ENCODE data around the gene GGT6.

GGT6 gene

DNA sequence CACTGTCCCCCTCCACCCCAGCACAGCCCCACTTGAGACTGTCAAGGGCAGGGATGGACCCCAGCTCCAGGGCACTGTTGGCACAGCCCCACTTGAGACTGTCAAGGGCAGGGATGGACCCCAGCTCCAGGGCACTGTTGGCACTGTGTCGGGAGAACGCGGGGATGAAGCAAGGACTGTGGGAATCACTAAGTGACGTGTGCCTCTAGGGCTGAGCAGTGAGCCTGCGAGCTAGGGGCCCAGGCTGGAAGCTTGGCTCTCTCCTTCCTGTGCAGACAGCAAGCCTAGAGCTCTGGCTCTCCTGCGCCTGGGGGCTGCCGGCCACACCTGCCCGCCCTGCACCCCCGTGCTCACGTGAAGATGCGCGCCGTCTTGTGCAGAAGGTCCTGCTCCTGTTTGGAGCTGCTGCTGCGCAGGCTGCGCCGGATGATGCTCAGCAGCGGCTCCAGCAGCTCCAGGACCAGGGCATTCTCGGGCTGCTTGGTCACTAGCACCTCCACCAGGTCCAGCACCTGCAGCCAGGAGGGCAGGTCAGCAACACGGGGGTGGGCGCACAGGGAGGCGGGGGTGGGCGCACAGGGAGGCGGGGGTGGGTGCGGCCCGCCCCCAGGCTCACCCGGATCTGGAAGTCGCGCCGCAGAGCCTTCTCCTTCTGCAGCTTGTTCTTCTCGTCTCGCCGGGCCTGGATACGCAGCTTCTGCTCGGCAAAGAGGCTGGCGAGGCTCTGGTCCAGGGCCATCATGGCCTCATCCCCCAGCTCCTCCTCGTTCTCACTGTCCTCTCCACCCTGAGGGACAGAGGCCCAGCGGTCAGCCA is 16.0 kb downstream of the GGT6 start:
- in situ Hi-C loops (cut with HindIII; ENCODE audit: low sequenced_read_pairs) = no loop called here
- DNase-seq (ENCODE audit: low read depth) = no peak
- H3K4me3 ChIP-seq (ENCODE audit: low read depth, low read length) = no peak overlapping the region
- TF ChIP-seq, protein P1, sequence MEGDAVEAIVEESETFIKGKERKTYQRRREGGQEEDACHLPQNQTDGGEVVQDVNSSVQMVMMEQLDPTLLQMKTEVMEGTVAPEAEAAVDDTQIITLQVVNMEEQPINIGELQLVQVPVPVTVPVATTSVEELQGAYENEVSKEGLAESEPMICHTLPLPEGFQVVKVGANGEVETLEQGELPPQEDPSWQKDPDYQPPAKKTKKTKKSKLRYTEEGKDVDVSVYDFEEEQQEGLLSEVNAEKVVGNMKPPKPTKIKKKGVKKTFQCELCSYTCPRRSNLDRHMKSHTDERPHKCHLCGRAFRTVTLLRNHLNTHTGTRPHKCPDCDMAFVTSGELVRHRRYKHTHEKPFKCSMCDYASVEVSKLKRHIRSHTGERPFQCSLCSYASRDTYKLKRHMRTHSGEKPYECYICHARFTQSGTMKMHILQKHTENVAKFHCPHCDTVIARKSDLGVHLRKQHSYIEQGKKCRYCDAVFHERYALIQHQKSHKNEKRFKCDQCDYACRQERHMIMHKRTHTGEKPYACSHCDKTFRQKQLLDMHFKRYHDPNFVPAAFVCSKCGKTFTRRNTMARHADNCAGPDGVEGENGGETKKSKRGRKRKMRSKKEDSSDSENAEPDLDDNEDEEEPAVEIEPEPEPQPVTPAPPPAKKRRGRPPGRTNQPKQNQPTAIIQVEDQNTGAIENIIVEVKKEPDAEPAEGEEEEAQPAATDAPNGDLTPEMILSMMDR (IDR thresholded peaks at IDR 0.05; ENCODE audit: low read depth, low read length, missing control alignments) = no peak

DNA sequence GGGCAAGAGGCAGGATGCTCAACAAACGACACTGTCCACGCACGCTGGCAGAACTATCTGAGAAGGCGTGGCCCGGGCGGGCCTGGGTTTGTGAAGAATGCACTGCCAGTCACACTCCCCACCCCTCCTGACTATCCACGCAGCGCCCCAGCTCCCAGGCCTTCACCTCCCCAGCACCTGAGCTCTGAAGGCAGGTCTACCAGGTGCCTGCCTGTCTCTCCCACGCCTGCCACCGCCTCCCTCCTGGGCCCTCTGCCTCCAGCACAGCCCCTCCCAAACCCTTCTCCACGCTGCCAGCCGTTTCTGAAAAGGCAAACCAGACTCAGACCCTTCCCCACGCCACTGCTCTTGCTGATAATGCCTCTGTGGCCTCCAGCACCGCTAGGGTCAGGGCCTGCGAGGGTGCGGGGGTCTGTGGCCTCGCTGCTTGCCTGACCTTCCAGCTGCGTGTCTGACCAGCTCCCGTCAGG is 16.8 kb downstream of the GGT6 start:
- TF ChIP-seq, protein P1 (IDR thresholded peaks at IDR 0.05; ENCODE audit: low read depth, low read length, missing control alignments) = no peak
- in situ Hi-C loops (cut with HindIII; ENCODE audit: low sequenced_read_pairs) = no loop called here
- H3K4me3 ChIP-seq (ENCODE audit: low read depth, low read length) = no peak overlapping the region
- DNase-seq (ENCODE audit: low read depth) = no peak

DNA sequence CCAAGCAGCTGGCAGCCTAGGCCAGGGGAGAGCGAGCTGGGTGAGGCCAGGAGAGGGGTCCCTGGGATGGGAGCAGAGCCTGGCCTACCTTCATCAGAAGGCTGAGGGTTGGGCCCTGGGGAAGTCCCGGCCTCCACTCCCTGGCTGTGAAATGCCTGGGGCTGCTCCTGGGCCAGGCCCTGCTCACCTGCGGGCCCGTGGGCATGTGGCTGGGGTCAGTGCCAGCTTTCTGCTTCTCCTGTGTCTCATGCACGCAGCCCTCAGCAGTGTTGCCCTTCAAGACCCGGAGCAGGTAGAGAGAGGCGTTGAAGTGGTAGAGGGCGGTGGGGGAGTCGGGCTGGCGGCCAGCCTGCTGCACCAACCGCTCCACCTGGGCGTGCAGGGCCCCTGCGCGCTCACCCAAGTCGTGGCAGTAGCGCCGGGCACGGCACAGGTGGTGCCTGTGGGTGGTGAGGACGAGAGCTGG is 17.6 kb downstream of the GGT6 start:
- H3K4me3 ChIP-seq (ENCODE audit: low read depth, low read length) = no peak overlapping the region
- in situ Hi-C loops (cut with HindIII; ENCODE audit: low sequenced_read_pairs) = no loop called here
- no peak for DNase-seq (ENCODE audit: low read depth)
- TF ChIP-seq, protein P1 (IDR thresholded peaks at IDR 0.05; ENCODE audit: low read depth, low read length, missing control alignments) = no peak

DNA sequence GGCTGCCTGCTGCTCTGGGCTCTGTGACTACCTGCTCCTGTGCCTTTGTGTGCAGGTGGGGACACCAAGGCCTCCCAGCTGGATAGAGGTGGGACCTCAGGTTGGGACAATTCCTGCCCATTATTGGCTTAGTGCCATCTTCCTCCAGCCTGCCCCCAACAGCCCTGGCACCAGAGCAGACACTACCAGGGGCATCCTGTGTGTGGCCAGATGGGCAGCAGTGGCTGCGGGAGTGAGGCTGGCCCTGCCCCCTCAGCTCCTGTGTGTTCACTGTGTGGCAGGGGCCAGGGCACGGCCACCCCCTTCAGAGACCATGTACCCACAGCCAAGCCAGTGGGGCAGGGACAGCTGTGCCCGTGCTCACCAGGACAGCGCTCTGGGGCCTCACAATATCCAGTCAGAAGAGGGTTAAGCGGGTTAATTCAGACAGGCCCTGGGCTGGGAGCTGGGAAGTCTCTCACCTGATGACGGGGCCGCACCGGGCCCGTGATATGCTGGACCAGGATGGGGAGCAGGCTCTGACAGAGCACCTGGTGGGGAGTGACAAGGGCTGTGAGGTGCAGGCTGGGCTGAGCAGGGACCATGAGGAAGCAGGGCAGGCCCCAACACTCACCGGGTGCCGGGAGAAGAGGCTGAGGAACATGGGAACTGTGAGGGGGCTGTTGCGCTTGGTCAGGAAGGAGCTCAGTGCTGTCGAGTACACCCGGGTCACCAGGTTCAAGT is 18.2 kb downstream of the GGT6 start:
- H3K4me3 ChIP-seq (ENCODE audit: low read depth, low read length) = no peak overlapping the region
- TF ChIP-seq, protein P1 (IDR thresholded peaks at IDR 0.05; ENCODE audit: low read depth, low read length, missing control alignments) = no peak
- no peak for DNase-seq (ENCODE audit: low read depth)
- in situ Hi-C loops (cut with HindIII; ENCODE audit: low sequenced_read_pairs) = no loop called here

DNA sequence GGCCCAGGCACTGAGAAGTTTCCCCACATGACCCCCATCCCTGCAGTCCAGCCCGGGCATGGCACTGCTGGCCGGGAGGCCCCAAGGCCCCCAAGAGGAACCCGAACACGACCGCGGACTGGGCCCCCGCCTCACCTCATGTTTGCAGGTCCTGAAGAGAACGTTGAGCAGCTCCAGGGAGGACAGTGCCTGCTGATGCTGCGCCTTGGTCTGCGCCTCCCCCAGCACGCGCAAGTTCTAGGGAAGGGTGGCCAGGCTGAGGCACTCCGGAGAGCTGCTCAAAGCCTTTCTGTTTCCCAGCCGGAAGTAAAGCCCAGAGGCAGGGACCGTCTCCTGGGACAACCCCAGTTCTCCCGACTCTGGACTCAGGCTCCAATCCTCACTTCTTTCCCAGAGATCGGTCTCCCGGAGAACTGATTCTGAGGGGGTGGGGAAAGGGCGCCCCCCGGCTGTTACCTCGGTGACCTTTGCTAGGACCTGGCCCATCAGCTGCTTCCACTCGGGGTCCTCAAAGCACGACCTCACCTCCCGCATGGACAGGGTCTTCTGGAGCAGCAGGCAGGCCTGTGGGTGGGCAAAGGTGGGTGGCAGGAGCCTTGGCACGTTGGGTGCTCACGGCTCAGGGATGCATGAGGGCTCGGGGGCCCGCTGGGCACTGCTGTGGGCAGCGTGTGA is 18.9 kb downstream of the GGT6 start:
- no peak overlapping the region for H3K4me3 ChIP-seq (ENCODE audit: low read depth, low read length)
- TF ChIP-seq, protein P1 (IDR thresholded peaks at IDR 0.05; ENCODE audit: low read depth, low read length, missing control alignments) = no peak
- no peak for DNase-seq (ENCODE audit: low read depth)
- in situ Hi-C loops (cut with HindIII; ENCODE audit: low sequenced_read_pairs) = no loop called here

DNA sequence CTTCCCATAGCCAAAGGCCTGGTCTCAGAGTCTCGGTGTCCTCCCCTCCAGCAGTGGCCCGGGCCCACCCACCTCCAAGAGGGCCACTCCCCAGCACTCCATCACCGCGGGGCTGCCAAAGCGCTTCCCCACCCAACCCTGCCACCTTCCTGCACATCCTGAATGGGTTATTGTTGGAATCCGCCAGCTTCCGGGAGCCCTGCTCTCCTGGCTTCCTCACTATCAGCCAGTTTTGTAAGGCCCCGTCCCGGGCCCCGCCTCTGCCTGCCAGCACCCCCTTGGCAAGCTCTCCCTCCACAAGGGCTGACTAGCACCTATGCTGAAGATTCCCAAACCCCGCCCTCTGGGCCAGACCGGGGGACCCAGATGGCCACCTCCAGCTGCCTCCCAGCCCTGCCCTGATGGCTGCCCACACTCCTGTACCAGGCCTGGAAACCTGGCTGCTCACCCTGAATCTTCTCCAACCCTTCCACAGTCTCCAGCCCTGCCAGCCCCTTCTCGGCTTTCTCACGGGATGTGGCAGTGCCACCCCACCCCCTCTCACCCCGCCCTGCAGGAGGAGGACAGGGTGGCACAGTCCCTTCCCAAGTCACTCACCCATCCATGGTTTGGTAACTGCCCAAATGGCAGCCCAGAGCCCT is 19.6 kb downstream of the GGT6 start:
- DNase-seq (ENCODE audit: low read depth) = no peak
- H3K4me3 ChIP-seq (ENCODE audit: low read depth, low read length) = no peak overlapping the region
- in situ Hi-C loops (cut with HindIII; ENCODE audit: low sequenced_read_pairs) = no loop called here
- TF ChIP-seq, protein P1 (IDR thresholded peaks at IDR 0.05; ENCODE audit: low read depth, low read length, missing control alignments) = no peak
